ENCODE data around the gene CYP39A1. TPM values are rescaled to one million over a fixed set of nuclear protein-coding genes. Genes with fewer than 3 reads are reported as not detected.

Gene CYP39A1
- total RNA-seq, 4 donors from 2014 or later, result 6.3 to 18.3 (median 13.0) TPM

- Histone ChIP-seq H3K27me3 (no peaks in the 10 kb centered on the region), H3K27ac (no peak overlapping the region), H3K9me3 (no peaks in the 10 kb centered on the region), H3K36me3 (no peaks in the 10 kb centered on the region), H3K4me1 (no peaks in the 10 kb centered on the region), H3K4me3 (replicated peaks in 1 of 3) (no peak overlapping the region)
- WGBS, 2 donors, result 89 to 91% methylated on average over 2 of the region's 2 CpGs
- TF ChIP-seq CTCF (IDR thresholded peaks at IDR 0.05), result no peak
- no peak for TF ChIP-seq POLR2A (IDR thresholded peaks at IDR 0.05)
- no peak for DNase-seq
- intact Hi-C loops (cut with DNase I), result no loop called here
These were observed 126.0 kb downstream of the CYP39A1 start for GRCh38 chr6:46526607-46527006.

DNA sequence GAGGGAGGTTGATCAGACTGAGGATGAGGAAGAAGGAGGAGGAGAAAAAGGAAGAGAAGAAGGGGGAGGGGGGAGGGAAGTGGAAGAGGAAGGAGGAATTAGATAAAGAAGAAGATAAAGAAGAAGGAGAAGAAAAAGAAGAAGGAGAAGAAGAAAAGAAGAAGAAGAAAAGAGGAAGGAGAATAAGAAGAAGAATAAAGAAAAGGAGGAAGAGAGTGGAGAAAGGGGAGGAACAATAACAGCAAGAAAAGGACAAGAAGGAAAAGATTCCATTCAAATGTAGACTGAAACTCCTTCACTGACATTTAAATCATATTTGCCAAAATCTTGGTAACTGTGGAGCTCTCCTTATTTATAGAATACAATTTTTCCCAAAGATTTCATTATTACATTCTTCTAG, 127.0 kb downstream of the CYP39A1 start:
- no peaks in the 10 kb centered on the region for H3K4me1 ChIP-seq

DNA sequence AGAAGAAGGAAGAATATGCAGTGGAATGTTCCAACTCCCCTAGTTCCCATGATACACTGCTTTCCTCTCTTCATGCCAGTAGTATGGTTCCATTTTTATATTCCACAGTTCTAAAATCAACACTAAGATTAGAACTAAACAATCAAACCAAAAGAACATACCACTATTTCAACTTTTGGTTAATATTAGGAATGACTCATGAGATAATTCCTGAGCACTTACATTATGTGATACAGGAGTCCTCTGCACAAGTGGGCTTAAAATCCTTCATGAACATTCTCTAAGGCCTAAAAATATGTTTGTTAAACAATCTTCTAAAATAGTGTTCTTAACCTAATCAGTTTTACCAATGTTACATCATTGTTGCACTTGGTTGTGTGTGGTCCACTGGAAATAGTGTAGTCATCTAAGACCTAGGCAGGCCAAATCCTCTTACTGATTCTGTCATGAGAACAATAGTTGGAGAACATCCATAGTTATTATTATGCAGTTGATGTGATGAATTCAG, 131.1 kb downstream of the CYP39A1 start:
- H3K4me1 ChIP-seq, result no peaks in the 10 kb centered on the region

More for the DNA sequence above, 127.0 kb downstream of the CYP39A1 start:
- intact Hi-C loops (cut with DNase I), result no loop called here
- no peak for DNase-seq
- H3K27ac ChIP-seq, result no peak overlapping the region
- no peak overlapping the region for H3K4me3 ChIP-seq (replicated peaks in 1 of 3)
- H3K9me3 ChIP-seq, result no peaks in the 10 kb centered on the region
- H3K27me3 ChIP-seq, result no peaks in the 10 kb centered on the region
- TF ChIP-seq CTCF (IDR thresholded peaks at IDR 0.05) (no peak), POLR2A (IDR thresholded peaks at IDR 0.05) (no peak)
- H3K36me3 ChIP-seq, result no peaks in the 10 kb centered on the region

DNA sequence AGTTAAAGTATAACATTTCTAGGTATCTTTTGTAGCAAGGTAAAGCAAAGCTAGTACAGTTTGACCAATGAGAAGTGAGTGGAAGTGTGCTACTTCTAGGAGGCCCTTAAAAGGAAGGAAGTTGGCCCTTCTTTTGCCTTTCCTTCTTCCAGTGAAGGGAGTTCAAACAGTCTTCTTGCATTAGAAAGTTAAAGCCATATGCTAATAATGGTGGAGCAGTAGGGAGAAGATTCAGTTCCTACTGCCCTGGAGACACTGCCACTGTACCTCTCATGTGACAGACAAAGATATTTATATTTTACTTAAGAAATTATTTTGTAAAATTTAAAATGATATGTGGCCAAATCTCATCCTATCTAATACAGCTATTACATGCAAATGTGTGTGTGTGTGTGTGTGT, 135.4 kb downstream of the CYP39A1 start:
- no peaks in the 10 kb centered on the region for H3K9me3 ChIP-seq
- H3K4me3 ChIP-seq (replicated peaks in 1 of 3), result no peak overlapping the region
- H3K4me1 ChIP-seq, result peaks cover 4 to 6% of the 10 kb centered on the region in 2 donors
- no peak overlapping the region for H3K27ac ChIP-seq
- intact Hi-C loops (cut with DNase I), result no loop called here
- H3K27me3 ChIP-seq, result no peaks in the 10 kb centered on the region
- TF ChIP-seq POLR2A (IDR thresholded peaks at IDR 0.05) (no peak), CTCF (IDR thresholded peaks at IDR 0.05) (no peak)
- DNase-seq, result no peak
- no peaks in the 10 kb centered on the region for H3K36me3 ChIP-seq

More for the DNA sequence above, 131.1 kb downstream of the CYP39A1 start:
- H3K4me3 ChIP-seq (replicated peaks in 1 of 3), result no peak overlapping the region
- no peaks in the 10 kb centered on the region for H3K9me3 ChIP-seq
- intact Hi-C loops (cut with DNase I), result no loop called here
- no peaks in the 10 kb centered on the region for H3K27me3 ChIP-seq
- no peak for TF ChIP-seq POLR2A (IDR thresholded peaks at IDR 0.05)
- no peak for TF ChIP-seq CTCF (IDR thresholded peaks at IDR 0.05)
- no peak for DNase-seq
- no peak overlapping the region for H3K27ac ChIP-seq
- no peaks in the 10 kb centered on the region for H3K36me3 ChIP-seq

- TF ChIP-seq CTCF (IDR thresholded peaks at IDR 0.05) (peak in 1 of 6 experiments; percentile 15), POLR2A (IDR thresholded peaks at IDR 0.05) (peak in 1 of 2 donors; percentile 37)
- peak overlapping the region; percentile 5 to 64 (median 29) for H3K27ac ChIP-seq
- H3K9me3 ChIP-seq, result no peaks in the 10 kb centered on the region
- H3K4me3 ChIP-seq (replicated peaks in 1 of 3), result no peak overlapping the region
- peaks cover 12 to 19% of the 10 kb centered on the region in 2 donors for H3K4me1 ChIP-seq
- H3K36me3 ChIP-seq, result no peaks in the 10 kb centered on the region
- whole genome bisulfite sequencing, 2 donors, result 45 to 56% methylated on average over 2 of the region's 2 CpGs
- intact Hi-C loops (cut with DNase I), result no loop called here
- H3K27me3 ChIP-seq, result no peaks in the 10 kb centered on the region
- peak; percentile 66 to 67 for DNase-seq
These were observed 139.1 kb downstream of the CYP39A1 start for GRCh38 chr6:46513533-46513932.
